Measurements from ENCODE around the gene GPC4. TPM values are rescaled to one million over a fixed set of nuclear protein-coding genes. Genes with fewer than 3 reads are reported as not detected.

GPC4 gene
- not detected for polyA plus RNA-seq

GRCh38 chrX:133415276-133416105, at the start of gene GPC4:
Gene GPC4 (minus strand): TSS chrX:133415489. CDS start chrX:133414965, 524 bp downstream.
- H3K4me1 Mint-ChIP-seq = no peaks in the 10 kb centered on the region
- H3K27ac Mint-ChIP-seq = no peak within 1 kb of the TSS
- H3K36me3 Mint-ChIP-seq = peaks cover 0 to 5% (median 0%) of the 10 kb centered on the region in 3 donors
- no peak for DNase-seq
- H3K27me3 Mint-ChIP-seq (ENCODE audit: low read depth in 3 of 3) = peaks cover 4 to 22% (median 8%) of the 10 kb centered on the region in 3 donors
- no peak within 1 kb of the TSS for H3K4me3 Mint-ChIP-seq
- no peaks in the 10 kb centered on the region for H3K9me3 Mint-ChIP-seq

DNA sequence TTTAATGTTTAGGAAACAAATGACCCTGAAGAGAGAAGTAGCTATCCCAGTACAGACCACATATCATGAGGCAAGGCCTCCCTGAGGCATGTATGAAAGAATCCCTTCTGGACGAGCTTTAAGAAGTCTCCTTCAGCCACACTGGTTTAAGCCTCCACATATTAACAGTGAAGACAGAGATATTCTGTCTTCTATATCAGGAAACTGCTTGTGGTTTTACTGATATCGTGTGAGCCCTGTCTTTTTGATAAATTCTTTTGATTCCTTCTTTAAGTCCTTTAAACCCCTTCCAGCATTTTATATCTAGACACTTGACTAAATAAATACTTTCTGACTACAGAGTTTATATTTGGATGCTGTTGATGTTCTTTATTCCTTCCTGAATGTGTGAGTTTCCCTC, 45.9 kb upstream of the GPC4 start:
- Mint-ChIP-seq H3K4me3 (no peak overlapping the region), H3K36me3 (no peaks in the 10 kb centered on the region), H3K4me1 (no peaks in the 10 kb centered on the region), H3K27ac (no peak overlapping the region), H3K27me3 (ENCODE audit: low read depth in 3 of 3) (peaks cover 0 to 5% (median 0%) of the 10 kb centered on the region in 3 donors), H3K9me3 (peaks cover 0 to 2% (median 0%) of the 10 kb centered on the region in 6 donors)
- no peak for DNase-seq

DNA sequence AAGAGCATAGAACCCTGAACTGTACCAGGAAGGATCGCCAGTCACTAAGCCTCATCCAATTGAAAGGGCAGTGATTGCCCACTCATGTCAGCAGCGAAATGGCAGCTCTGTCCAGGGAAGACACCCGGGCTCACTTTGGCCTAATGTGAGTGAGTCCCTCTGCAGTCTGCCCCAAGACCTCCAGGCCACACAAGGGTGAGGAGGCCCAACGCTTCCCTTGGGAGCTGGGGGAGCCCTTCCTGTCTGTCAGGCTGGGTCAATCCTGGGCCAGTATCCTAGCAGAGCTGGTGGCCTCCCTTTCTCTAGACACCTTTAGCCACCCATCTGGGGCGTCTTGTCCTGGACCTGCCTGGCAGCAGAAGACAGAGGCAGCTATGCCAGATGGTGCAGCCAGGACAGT, 39.6 kb upstream of the GPC4 start:
- Mint-ChIP-seq H3K4me3 (no peak overlapping the region), H3K36me3 (no peaks in the 10 kb centered on the region), H3K9me3 (no peaks in the 10 kb centered on the region), H3K27me3 (ENCODE audit: low read depth in 3 of 3) (peaks cover 0 to 4% (median 2%) of the 10 kb centered on the region in 3 donors), H3K4me1 (no peaks in the 10 kb centered on the region), H3K27ac (no peak overlapping the region)
- no peak for DNase-seq

DNA sequence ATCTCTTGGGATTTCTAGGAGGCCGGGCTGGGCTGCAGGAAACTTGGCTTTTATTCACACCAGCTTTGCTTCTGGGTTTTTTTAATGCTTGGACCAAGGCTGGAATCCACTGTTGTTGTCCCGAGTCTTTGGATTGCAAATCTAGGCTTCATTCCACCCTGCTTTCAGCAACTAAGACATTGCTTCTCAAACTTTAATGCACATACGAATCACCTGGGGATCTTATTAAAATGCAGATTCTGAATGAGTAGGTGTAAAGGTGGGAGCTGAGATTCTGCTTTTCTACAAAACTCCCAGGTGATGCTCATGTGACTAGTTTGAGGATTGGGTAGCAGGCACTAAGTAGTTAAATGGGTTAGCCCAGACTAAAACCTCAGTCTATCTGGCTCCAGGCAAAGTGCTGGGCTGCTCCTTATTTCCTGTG, 39.2 kb upstream of the GPC4 start:
- DNase-seq = no peak
- H3K4me1 Mint-ChIP-seq = no peaks in the 10 kb centered on the region
- H3K27ac Mint-ChIP-seq = no peak overlapping the region
- H3K27me3 Mint-ChIP-seq (ENCODE audit: low read depth in 3 of 3) = peaks cover 0 to 4% (median 2%) of the 10 kb centered on the region in 3 donors
- H3K4me3 Mint-ChIP-seq = no peak overlapping the region
- no peaks in the 10 kb centered on the region for H3K36me3 Mint-ChIP-seq
- H3K9me3 Mint-ChIP-seq = no peaks in the 10 kb centered on the region

- no peaks in the 10 kb centered on the region for H3K9me3 Mint-ChIP-seq
- DNase-seq = no peak
- H3K27me3 Mint-ChIP-seq (ENCODE audit: low read depth in 3 of 3) = peaks cover 0 to 2% (median 2%) of the 10 kb centered on the region in 3 donors
- H3K27ac Mint-ChIP-seq = no peak overlapping the region
- H3K4me1 Mint-ChIP-seq = no peaks in the 10 kb centered on the region
- no peak overlapping the region for H3K4me3 Mint-ChIP-seq
- H3K36me3 Mint-ChIP-seq = no peaks in the 10 kb centered on the region
Measured at GRCh38 chrX:133448512-133449076, 33.3 kb upstream of the GPC4 start.

DNA sequence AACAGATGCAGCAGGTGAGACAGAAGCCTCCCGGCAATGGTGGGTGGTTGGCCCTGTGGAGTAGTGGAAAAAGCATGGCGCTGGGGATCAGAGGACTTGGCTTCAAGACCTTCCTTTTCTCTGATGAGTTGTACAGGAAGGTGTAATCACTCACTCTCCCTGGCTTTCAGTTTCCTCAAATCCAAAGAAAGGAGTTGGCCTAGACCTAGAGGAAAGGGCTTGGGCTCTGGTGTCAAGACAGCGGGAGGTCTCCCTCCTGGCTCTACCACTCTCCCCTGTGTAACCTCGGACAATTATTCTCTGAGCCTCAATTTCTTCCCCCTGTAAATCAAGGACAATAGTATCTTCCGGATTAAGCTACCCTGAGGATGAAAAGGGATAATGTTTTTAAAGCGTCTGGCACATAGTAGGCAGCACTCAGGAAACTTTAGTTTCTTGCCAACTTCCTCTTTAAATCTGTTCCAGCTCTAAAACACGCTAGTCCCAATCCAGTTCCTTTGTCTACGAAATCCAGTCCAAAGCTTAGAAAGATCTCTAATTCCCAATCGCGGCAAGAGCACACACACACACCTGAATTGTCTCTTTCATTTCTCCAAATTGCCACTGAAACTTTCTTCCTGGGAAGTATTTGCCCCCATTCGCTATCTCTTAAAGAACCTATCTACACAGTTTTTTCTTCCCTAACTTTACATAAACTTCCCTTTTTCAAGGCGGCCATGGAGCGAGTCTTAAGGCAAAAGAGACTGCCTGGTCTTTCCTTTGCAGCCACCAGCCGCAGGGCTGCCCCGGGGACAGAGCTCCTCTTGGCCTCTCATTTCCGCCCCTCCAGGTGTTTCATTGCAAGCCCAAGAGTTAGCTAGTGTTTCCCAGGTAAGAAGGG, 29.9 kb upstream of the GPC4 start:
- H3K9me3 Mint-ChIP-seq = no peaks in the 10 kb centered on the region
- peaks cover 0 to 8% (median 4%) of the 10 kb centered on the region in 3 donors for H3K27me3 Mint-ChIP-seq (ENCODE audit: low read depth in 3 of 3)
- no peak for DNase-seq
- H3K4me1 Mint-ChIP-seq = no peaks in the 10 kb centered on the region
- no peaks in the 10 kb centered on the region for H3K36me3 Mint-ChIP-seq
- H3K27ac Mint-ChIP-seq = no peak overlapping the region
- H3K4me3 Mint-ChIP-seq = peak overlapping the region in 1 of 5 donors; percentile 22

GRCh38 chrX:133444196-133444595, 28.9 kb upstream of the GPC4 start:
- DNase-seq = no peak
- Mint-ChIP-seq H3K9me3 (no peaks in the 10 kb centered on the region), H3K27ac (no peak overlapping the region), H3K27me3 (ENCODE audit: low read depth in 3 of 3) (peaks cover 0 to 8% (median 4%) of the 10 kb centered on the region in 3 donors), H3K4me3 (no peak overlapping the region), H3K36me3 (no peaks in the 10 kb centered on the region), H3K4me1 (no peaks in the 10 kb centered on the region)

- H3K27me3 Mint-ChIP-seq (ENCODE audit: low read depth in 3 of 3) = peaks cover 3 to 8% (median 6%) of the 10 kb centered on the region in 3 donors
- no peaks in the 10 kb centered on the region for H3K9me3 Mint-ChIP-seq
- no peaks in the 10 kb centered on the region for H3K36me3 Mint-ChIP-seq
- H3K4me1 Mint-ChIP-seq = no peaks in the 10 kb centered on the region
- H3K27ac Mint-ChIP-seq = no peak overlapping the region
- H3K4me3 Mint-ChIP-seq = no peak overlapping the region
- no peak for DNase-seq
Measured at GRCh38 chrX:133440797-133441163, 25.5 kb upstream of the GPC4 start.

DNA sequence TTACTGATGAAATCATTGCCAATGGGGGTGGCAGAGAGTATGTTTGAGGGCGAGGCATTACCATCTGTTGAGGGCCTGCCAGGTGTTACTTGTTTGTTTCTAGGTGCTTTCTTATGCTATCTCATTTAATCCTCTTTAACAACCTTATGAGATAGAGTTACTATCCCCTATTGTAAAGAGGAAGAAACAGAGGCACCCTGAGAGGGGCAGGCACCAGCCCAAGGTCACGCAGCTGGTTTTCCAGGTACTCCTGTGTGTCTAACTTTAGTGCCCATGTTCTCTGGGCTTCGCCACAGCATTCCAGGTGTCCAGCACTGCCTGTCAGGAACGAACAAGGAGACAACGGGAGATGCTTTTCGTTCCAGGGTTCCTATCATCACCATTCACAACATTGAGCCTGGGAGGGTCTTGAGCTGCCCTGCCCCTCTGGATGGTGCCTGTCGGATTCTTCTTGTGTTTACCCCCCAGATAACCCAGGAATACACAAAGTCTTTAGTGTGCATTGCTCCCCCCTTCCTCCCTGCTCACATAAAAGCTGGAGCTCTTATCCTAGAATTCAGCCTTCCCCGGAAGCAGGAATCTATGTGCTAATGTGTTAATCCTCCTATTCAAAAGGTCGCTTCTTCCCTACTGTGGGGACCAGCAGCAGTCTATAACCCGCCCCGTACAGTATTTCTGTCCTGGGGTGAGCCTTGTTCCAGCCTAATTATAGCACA, 24.9 kb upstream of the GPC4 start:
- Mint-ChIP-seq H3K27me3 (ENCODE audit: low read depth in 3 of 3) (peaks cover 4 to 8% (median 4%) of the 10 kb centered on the region in 3 donors), H3K9me3 (no peaks in the 10 kb centered on the region), H3K4me3 (no peak overlapping the region), H3K36me3 (no peaks in the 10 kb centered on the region), H3K4me1 (no peaks in the 10 kb centered on the region), H3K27ac (no peak overlapping the region)
- DNase-seq = no peak

- Mint-ChIP-seq H3K36me3 (no peaks in the 10 kb centered on the region), H3K9me3 (no peaks in the 10 kb centered on the region), H3K4me3 (no peak overlapping the region), H3K27ac (no peak overlapping the region), H3K4me1 (no peaks in the 10 kb centered on the region), H3K27me3 (ENCODE audit: low read depth in 3 of 3) (peaks cover 4 to 6% (median 4%) of the 10 kb centered on the region in 3 donors)
- no peak for DNase-seq
Measured at GRCh38 chrX:133437766-133438165, 22.5 kb upstream of the GPC4 start.

- peaks cover 4 to 6% (median 4%) of the 10 kb centered on the region in 3 donors for H3K27me3 Mint-ChIP-seq (ENCODE audit: low read depth in 3 of 3)
- DNase-seq = no peak
- no peak overlapping the region for H3K4me3 Mint-ChIP-seq
- H3K36me3 Mint-ChIP-seq = no peaks in the 10 kb centered on the region
- no peaks in the 10 kb centered on the region for H3K4me1 Mint-ChIP-seq
- H3K9me3 Mint-ChIP-seq = no peaks in the 10 kb centered on the region
- no peak overlapping the region for H3K27ac Mint-ChIP-seq
Measured at GRCh38 chrX:133437356-133437755, 22.1 kb upstream of the GPC4 start.

- Mint-ChIP-seq H3K4me3 (no peak overlapping the region), H3K4me1 (no peaks in the 10 kb centered on the region), H3K27me3 (ENCODE audit: low read depth in 3 of 3) (peaks cover 1 to 7% (median 4%) of the 10 kb centered on the region in 3 donors), H3K36me3 (no peaks in the 10 kb centered on the region), H3K9me3 (no peaks in the 10 kb centered on the region), H3K27ac (no peak overlapping the region)
- DNase-seq = no peak
Measured at GRCh38 chrX:133435544-133436124, 20.3 kb upstream of the GPC4 start.

DNA sequence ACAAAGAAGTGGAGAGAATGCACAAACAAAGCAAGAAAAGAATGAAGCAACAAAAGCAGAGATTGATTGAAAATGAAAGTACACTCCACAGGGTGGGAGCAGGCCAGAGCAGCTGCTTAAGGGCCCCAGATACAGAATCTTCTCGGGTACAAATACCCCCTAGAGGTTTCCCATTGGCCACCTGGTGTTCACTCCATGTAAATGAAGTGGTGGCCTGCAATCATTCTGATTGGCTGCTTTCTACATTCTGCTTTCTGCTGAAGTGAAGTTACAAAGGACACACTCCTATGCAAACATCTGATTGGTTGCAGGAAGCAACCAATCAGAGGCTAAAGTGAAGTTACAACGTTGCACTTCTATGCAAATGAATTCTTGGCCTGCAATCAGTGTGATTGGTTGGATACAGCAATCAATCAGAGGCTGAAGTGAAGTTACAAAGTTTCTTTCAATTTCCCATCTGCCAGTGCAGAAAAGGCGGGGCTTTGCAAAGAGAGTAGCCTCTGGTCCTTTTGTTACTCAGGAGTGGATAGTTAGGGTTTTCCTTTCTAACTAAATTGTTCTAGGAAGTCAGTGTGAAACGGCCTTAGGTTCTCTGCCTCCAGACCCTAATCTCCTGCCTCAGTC, 19.0 kb upstream of the GPC4 start:
- Mint-ChIP-seq H3K4me1 (no peaks in the 10 kb centered on the region), H3K27ac (no peak overlapping the region), H3K27me3 (ENCODE audit: low read depth in 3 of 3) (peaks cover 1 to 7% (median 4%) of the 10 kb centered on the region in 3 donors), H3K9me3 (no peaks in the 10 kb centered on the region), H3K4me3 (no peak overlapping the region), H3K36me3 (no peaks in the 10 kb centered on the region)
- DNase-seq = no peak

All from immature natural killer cell (primary cell).